HCT116 (cell line): ENCODE results near the gene DHX57. TPM values are rescaled to one million over a fixed set of nuclear protein-coding genes. Genes with fewer than 3 reads are reported as not detected.

Experiments used
- ATAC-seq: fragments of 200-7000 bp; cut with Tn5 transposase; 2 replicates; pipeline ENCODE4 v1.9.1; 2020; ENCODE audit warnings: mild to moderate bottlenecking, moderate library complexity
- BruUV-seq: library from RNA; stranded (reverse); fragments of 400-500 nt; replicated peaks from 2 replicates; lab custom pipeline; 2021; lab: Mats Ljungman, UMichigan
- CTCF ChIA-PET: fragments of 300-600 bp; sonication (Branson Sonifier 250); formaldehyde crosslinking; loops from one replicate; lab custom pipeline; 2021; ENCODE audit warnings: antibody characterized with exemption; lab: Charles Lee
- POLR2A ChIA-PET: fragments of 300-600, 350-600 bp; sonication (Branson Sonifier 250); formaldehyde crosslinking; loops from one replicate; lab custom pipeline; 2021; ENCODE audit warnings: antibody characterized with exemption; lab: Charles Lee
- RAD21 ChIA-PET, 2 experiments: fragments of 300-600 bp; sonication (Branson Sonifier 250); formaldehyde crosslinking; loops; one replicate each; lab custom pipeline; 2023; ENCODE audit warnings: low total read pairs in 2 of 2; ENCODE audit not compliant: uncharacterized antibody in 2 of 2, unreplicated experiment in 2 of 2, low non-redundant PET in 1 of 2; lab: Charles Lee
- DNase-seq: peaks from one replicate; pipeline ENCODE4 v3.0.0-alpha.2; 2010; ENCODE audit warnings: low read depth, low spot score
- H2AFZ ChIP-seq: fragments of 200-600 bp; shearing (Covaris generic), sonication (generic); 2 replicates; pipeline ENCODE4 v1.6.1; 2017; ENCODE audit warnings: low read depth, mixed run types, mixed read lengths, antibody characterized with exemption, low read length; ENCODE audit not compliant: poor library complexity, severe bottlenecking
- H3K27ac ChIP-seq: 2 replicates; pipeline ENCODE4 v1.5.1; 2012; ENCODE audit warnings: low read depth, low read length
- H3K27me3 ChIP-seq: fragments of 200-600 bp; sonication (generic); 2 replicates; pipeline ENCODE4 v1.6.1; 2016; ENCODE audit warnings: mixed run types, low read length, mixed read lengths; ENCODE audit not compliant: insufficient read depth
- H3K36me3 ChIP-seq, 2 experiments: fragments of 200-500 bp in 1 of 2; fragments of 200-600 bp in 1 of 2; sonication (Bioruptor generic) in 1 of 2; sonication (generic) in 1 of 2; 2 replicates each; pipeline versions ENCODE4 v1.5.1 to v1.6.1; 2014 to 2016; ENCODE audit warnings: low read length in 2 of 2, inconsistent platforms in 1 of 2, mixed read lengths in 1 of 2, mixed run types in 1 of 2; ENCODE audit not compliant: insufficient read depth in 2 of 2, control insufficient read depth in 1 of 2
- H3K4me1 ChIP-seq, 2 experiments: fragments of 200-600 bp in 1 of 2; sonication (generic) in 1 of 2; 2 replicates each; pipeline versions ENCODE4 v1.5.1 to v1.6.1; 2012 to 2017; ENCODE audit warnings: low read length in 2 of 2, inconsistent platforms in 1 of 2, mild to moderate bottlenecking in 1 of 2, mixed read lengths in 1 of 2, mixed run types in 1 of 2, moderate library complexity in 1 of 2; ENCODE audit not compliant: insufficient read depth in 2 of 2, control insufficient read depth in 1 of 2
- H3K4me2 ChIP-seq: fragments of 200-600 bp; sonication (generic); 2 replicates; pipeline ENCODE4 v1.6.1; 2017; ENCODE audit warnings: mixed run types, low read length, mixed read lengths
- H3K4me3 ChIP-seq, 2 experiments: fragments of 200-600 bp in 1 of 2; sonication (generic) in 1 of 2; replicated peaks in 1 of 2; 2 replicates each; pipeline ENCODE4 v1.5.1; 2011 to 2016; ENCODE audit warnings: low read length in 2 of 2, control low read depth in 1 of 2, low read depth in 1 of 2, mild to moderate bottlenecking in 1 of 2, mixed read lengths in 1 of 2, mixed run types in 1 of 2
- H3K79me2 ChIP-seq: fragments of 200-600 bp; sonication (generic); 2 replicates; pipeline ENCODE4 v1.6.1; 2017; ENCODE audit warnings: mild to moderate bottlenecking, mixed run types, low read length, moderate library complexity, mixed read lengths; ENCODE audit not compliant: insufficient read depth
- H3K9ac ChIP-seq: fragments of 200-600 bp; sonication (generic); 2 replicates; pipeline ENCODE4 v1.6.1; 2016; ENCODE audit warnings: low read length, mixed read lengths
- H3K9me2 ChIP-seq: fragments of 200-600 bp; sonication (generic), shearing (Covaris generic); 2 replicates; pipeline ENCODE4 v1.6.1; 2017; ENCODE audit warnings: mixed run types, mild to moderate bottlenecking, moderate library complexity; ENCODE audit not compliant: insufficient read depth
- H3K9me3 ChIP-seq, 2 experiments: fragments of 200-500 bp in 1 of 2; fragments of 200-600 bp in 1 of 2; sonication (Bioruptor generic) in 1 of 2; sonication (generic) in 1 of 2; 2 replicates each; pipeline ENCODE4 v1.6.1; 2014 to 2017; ENCODE audit warnings: low read length in 2 of 2, mixed read lengths in 2 of 2, inconsistent platforms in 1 of 2, low read depth in 1 of 2, mild to moderate bottlenecking in 1 of 2, mixed run types in 1 of 2, moderate library complexity in 1 of 2; ENCODE audit not compliant: control insufficient read depth in 1 of 2, insufficient read depth in 1 of 2
- H4K20me1 ChIP-seq: fragments of 200-600 bp; sonication (generic), shearing (Covaris generic); 2 replicates; pipeline ENCODE4 v1.6.1; 2017; ENCODE audit warnings: mixed run types, mild to moderate bottlenecking, moderate library complexity; ENCODE audit not compliant: insufficient read depth
- CBX3 ChIP-seq: IDR thresholded peaks from 2 replicates; pipeline ENCODE4 v1.6.1; 2012; ENCODE audit warnings: low read depth
- CEBPB ChIP-seq: IDR thresholded peaks from 2 replicates; pipeline ENCODE4 v1.6.1; 2012; ENCODE audit warnings: low read depth
- CTCF ChIP-seq, 3 experiments: fragments of 200-600 bp in 1 of 3; sonication (generic) in 1 of 3; IDR thresholded peaks in 2 of 3; conservative IDR thresholded peaks in 1 of 3; 2 replicates each; pipeline ENCODE4 v1.5.1; 2012 to 2017; ENCODE audit warnings: low read depth in 2 of 3, low read length in 2 of 3, antibody characterized with exemption in 1 of 3, borderline replicate concordance in 1 of 3, control low read depth in 1 of 3, mild to moderate bottlenecking in 1 of 3, mixed read lengths in 1 of 3, mixed run types in 1 of 3, moderate library complexity in 1 of 3; ENCODE audit not compliant: insufficient read depth in 1 of 3
- EGR1 ChIP-seq: IDR thresholded peaks from 2 replicates; pipeline ENCODE4 v1.6.1; 2012; ENCODE audit warnings: low read depth
- ELF1 ChIP-seq: IDR thresholded peaks from 2 replicates; pipeline ENCODE4 v1.6.1; 2012; ENCODE audit warnings: low read depth, borderline replicate concordance
- EZH2 ChIP-seq: fragments of 200-600 bp; sonication (generic); IDR thresholded peaks from 2 replicates; pipeline ENCODE4 v1.6.1; 2017; ENCODE audit warnings: antibody characterized with exemption, mixed run types
- JUND ChIP-seq: IDR thresholded peaks from 2 replicates; pipeline ENCODE4 v1.6.1; 2012
- MAX ChIP-seq: IDR thresholded peaks from 2 replicates; pipeline ENCODE4 v1.6.1; 2012
- POLR2AphosphoS5 ChIP-seq: IDR thresholded peaks from 2 replicates; pipeline ENCODE4 v1.6.1; 2011; ENCODE audit warnings: mild to moderate bottlenecking, low read depth, low read length, moderate library complexity
- RAD21 ChIP-seq: IDR thresholded peaks from 2 replicates; pipeline ENCODE4 v1.6.1; 2012; ENCODE audit warnings: low read depth, mild to moderate bottlenecking
- REST ChIP-seq: IDR thresholded peaks from 2 replicates; pipeline ENCODE4 v1.6.1; 2012; ENCODE audit warnings: low read depth
- SIN3A ChIP-seq: IDR thresholded peaks from 2 replicates; pipeline ENCODE4 v1.6.1; 2012; ENCODE audit warnings: low read depth
- SRF ChIP-seq: IDR thresholded peaks from 2 replicates; pipeline ENCODE4 v1.6.1; 2012; ENCODE audit warnings: low read depth
- TCF7L2 ChIP-seq: IDR thresholded peaks from 2 replicates; pipeline ENCODE4 v1.7.0; 2011; ENCODE audit warnings: borderline replicate concordance, inconsistent platforms; ENCODE audit not compliant: insufficient read depth, insufficient read length; ENCODE audit errors: extremely low read depth
- YY1 ChIP-seq: IDR thresholded peaks from 2 replicates; pipeline ENCODE4 v1.6.1; 2011; ENCODE audit warnings: low read length, low read depth, moderate library complexity, mild to moderate bottlenecking; ENCODE audit not compliant: insufficient replicate concordance; ENCODE audit errors: extremely low read depth
- ZBTB33 ChIP-seq: IDR thresholded peaks from 2 replicates; pipeline ENCODE4 v1.6.1; 2011; ENCODE audit warnings: mild to moderate bottlenecking, low read length, moderate library complexity; ENCODE audit not compliant: insufficient replicate concordance; ENCODE audit errors: extremely low read depth
- ZFX ChIP-seq: fragments of 450-650 bp; IDR thresholded peaks from 2 replicates; pipeline ENCODE4 v1.6.1; 2017
- ZNF274 ChIP-seq: fragments of 200-500 bp; sonication (Bioruptor generic); IDR thresholded peaks from 2 replicates; pipeline ENCODE4 v1.6.1; 2014; ENCODE audit warnings: mild to moderate bottlenecking, low read depth, low read length, inconsistent platforms
- intact Hi-C: fragments of 100-400 bp; cut with micrococcal nuclease; formaldehyde crosslinking; loops from 2 replicates; pipeline ENCODE4 v1.10.0; 2022
- total RNA-seq: library from RNA; stranded (reverse); gene quantifications from one replicate; pipeline ENCODE4 v1.2.1, GENCODE V29; 2021; ENCODE audit not compliant: unreplicated experiment

Gene DHX57
- total RNA-seq, 1 experiment from 2014 or later = 19.4 TPM

- no peak overlapping the region for H3K4me3 ChIP-seq
- no peaks in the 10 kb centered on the region for H3K9me2 ChIP-seq
- TF ChIP-seq SRF (no peak), ZBTB33 (no peak), POLR2AphosphoS5 (no peak), JUND (no peak), CTCF (IDR thresholded peaks at IDR 0.05 in 2 of 3, conservative IDR thresholded peaks at IDR 0.05 in 1 of 3; ENCODE audit: borderline replicate concordance in 1 of 3, insufficient read depth in 1 of 3, low read depth in 2 of 3, low read length in 2 of 3) (no peak), TCF7L2 (no peak), ELF1 (no peak), EGR1 (no peak), EZH2 (no peak), YY1 (no peak), MAX (no peak), ZNF274 (no peak), RAD21 (no peak), REST (no peak), CEBPB (no peak), SIN3A (no peak), ZFX (no peak), CBX3 (no peak)
- TF ChIP-seq, all 23 proteins: peak for 0
- Histone ChIP-seq H2AFZ (no peak overlapping the region), H3K36me3 (peaks cover 10 to 13% of the 10 kb centered on the region in 2 experiments), H3K4me2 (no peak overlapping the region), H4K20me1 (no peaks in the 10 kb centered on the region), H3K4me1 (peaks cover 4 to 9% of the 10 kb centered on the region in 2 experiments), H3K9me3 (no peaks in the 10 kb centered on the region), H3K9ac (no peak overlapping the region), H3K79me2 (no peaks in the 10 kb centered on the region), H3K27ac (no peak overlapping the region), H3K27me3 (no peaks in the 10 kb centered on the region)
- intact Hi-C loops = no loop called here
- no peak for ATAC-seq
- POLR2A ChIA-PET = no interaction called here
- no peak for DNase-seq
- CTCF ChIA-PET = no interaction called here
- no TSS peak for BruUV-seq
- RAD21 ChIA-PET = no interaction called here
Measured at GRCh38 chr2:38823386-38823785, 52.3 kb downstream of the DHX57 start.
